WTC11 (cell line): ENCODE measurements around the gene ROCK1. TPM values are rescaled to one million over a fixed set of nuclear protein-coding genes. Genes with fewer than 3 reads are reported as not detected.

Experiments used
- ATAC-seq: fragments of 200-7000 bp; cut with Tn5 transposase; 2 replicates; pipeline ENCODE4 v1.10.0; 2021; ENCODE audit warnings: mild to moderate bottlenecking, moderate library complexity
- Bru-seq: library from RNA; stranded (reverse); fragments of 400-500 nt; gene quantifications from one replicate; lab custom pipeline; 2021; lab: Mats Ljungman, UMichigan
- CTCF ChIA-PET: fragments of 300-600 bp; sonication (Branson Sonifier 250); formaldehyde crosslinking; loops from one replicate; lab custom pipeline; 2021; ENCODE audit warnings: antibody characterized with exemption; lab: Charles Lee
- POLR2A ChIA-PET: fragments of 350-600 bp; sonication (Branson Sonifier 250); formaldehyde crosslinking; loops from one replicate; lab custom pipeline; 2021; ENCODE audit warnings: antibody characterized with exemption; lab: Charles Lee
- DNase-seq: peaks from one replicate; pipeline ENCODE4 v3.0.0; 2021; ENCODE audit warnings: low spot score
- H3K27ac Mint-ChIP-seq: 2 replicates; pipeline ENCODE4 v1.8.0; 2021; ENCODE audit warnings: mixed read lengths
- H3K27me3 Mint-ChIP-seq: 2 replicates; pipeline ENCODE4 v1.8.0; 2021; ENCODE audit warnings: low read depth, mild to moderate bottlenecking, moderate library complexity, mixed read lengths
- H3K36me3 Mint-ChIP-seq: 2 replicates; pipeline ENCODE4 v1.8.0; 2021; ENCODE audit warnings: mixed read lengths
- H3K4me1 Mint-ChIP-seq: 2 replicates; pipeline ENCODE4 v1.8.0; 2022; ENCODE audit warnings: mixed read lengths
- H3K4me3 Mint-ChIP-seq: 2 replicates; pipeline ENCODE4 v1.8.0; 2021; ENCODE audit warnings: mild to moderate bottlenecking, moderate library complexity, mixed read lengths
- H3K9me3 Mint-ChIP-seq: 2 replicates; pipeline ENCODE4 v1.8.0; 2021; ENCODE audit warnings: mixed read lengths
- ATF3 ChIP-seq: sonication (generic); formaldehyde crosslinking; conservative IDR thresholded peaks from 2 replicates; pipeline ENCODE4 v1.8.1; 2022; ENCODE audit warnings: mild to moderate bottlenecking, missing genetic modification reagents
- EMX1 ChIP-seq: fragments of 250-450 bp; sonication (Bioruptor Pico); IDR thresholded peaks from 2 replicates; pipeline ENCODE4 v1.8.0; 2021; ENCODE audit warnings: mild to moderate bottlenecking
- FOXP1 ChIP-seq: sonication (generic); formaldehyde crosslinking; IDR thresholded peaks from 2 replicates; pipeline ENCODE4 v1.8.0; 2022; ENCODE audit warnings: missing genetic modification reagents, mild to moderate bottlenecking, moderate library complexity, borderline replicate concordance
- FOXP4 ChIP-seq: sonication (generic); formaldehyde crosslinking; IDR thresholded peaks from 2 replicates; pipeline ENCODE4 v1.8.0; 2022; ENCODE audit warnings: mild to moderate bottlenecking, missing genetic modification reagents
- GABPB1 ChIP-seq: sonication (generic); formaldehyde crosslinking; IDR thresholded peaks from 2 replicates; pipeline ENCODE4 v1.8.1; 2023; ENCODE audit warnings: mild to moderate bottlenecking, missing genetic modification reagents
- HMGXB4 ChIP-seq: sonication (generic); formaldehyde crosslinking; IDR thresholded peaks from 2 replicates; pipeline ENCODE4 v1.8.1; 2023; ENCODE audit warnings: mild to moderate bottlenecking, moderate library complexity, missing genetic modification reagents
- KAT7 ChIP-seq: sonication (generic); formaldehyde crosslinking; IDR thresholded peaks from 2 replicates; pipeline ENCODE4 v1.8.1; 2023; ENCODE audit warnings: missing genetic modification reagents, mild to moderate bottlenecking, borderline replicate concordance
- NFE2L1 ChIP-seq: sonication (generic); formaldehyde crosslinking; IDR thresholded peaks from 2 replicates; pipeline ENCODE4 v1.8.1; 2023; ENCODE audit warnings: missing genetic modification reagents
- NFYB ChIP-seq: sonication (generic); formaldehyde crosslinking; conservative IDR thresholded peaks from 2 replicates; pipeline ENCODE4 v1.8.0; 2022; ENCODE audit warnings: low read depth, missing genetic modification reagents
- RELA ChIP-seq: sonication (generic); formaldehyde crosslinking; IDR thresholded peaks from 2 replicates; pipeline ENCODE4 v1.8.1; 2022; ENCODE audit warnings: missing genetic modification reagents, mild to moderate bottlenecking, borderline replicate concordance
- SOX15 ChIP-seq: fragments of 250-450 bp; sonication (Bioruptor Pico); IDR thresholded peaks from 2 replicates; pipeline ENCODE4 v1.9.0; 2021; ENCODE audit warnings: mild to moderate bottlenecking
- SP1 ChIP-seq: sonication (generic); formaldehyde crosslinking; conservative IDR thresholded peaks from 2 replicates; pipeline ENCODE4 v1.8.1; 2022; ENCODE audit warnings: missing genetic modification reagents
- TP53 ChIP-seq: sonication (generic); formaldehyde crosslinking; IDR thresholded peaks from 2 replicates; pipeline ENCODE4 v1.8.1; 2023; ENCODE audit warnings: mild to moderate bottlenecking, missing genetic modification reagents
- USF2 ChIP-seq: sonication (generic); formaldehyde crosslinking; IDR thresholded peaks from 2 replicates; pipeline ENCODE4 v1.8.1; 2023; ENCODE audit warnings: mild to moderate bottlenecking, missing genetic modification reagents, moderate library complexity
- ZNF219 ChIP-seq: sonication (generic); formaldehyde crosslinking; IDR thresholded peaks from 2 replicates; pipeline ENCODE4 v1.8.0; 2023; ENCODE audit warnings: missing genetic modification reagents, mild to moderate bottlenecking, borderline replicate concordance
- ZNF232 ChIP-seq: sonication (generic); formaldehyde crosslinking; IDR thresholded peaks from 2 replicates; pipeline ENCODE4 v1.8.0; 2022; ENCODE audit warnings: mild to moderate bottlenecking, missing genetic modification reagents
- ZNF263 ChIP-seq: sonication (generic); formaldehyde crosslinking; IDR thresholded peaks from 2 replicates; pipeline ENCODE4 v1.8.1; 2022; ENCODE audit warnings: low read depth, mild to moderate bottlenecking, moderate library complexity, missing genetic modification reagents
- ZNF317 ChIP-seq: sonication (generic); formaldehyde crosslinking; IDR thresholded peaks from 2 replicates; pipeline ENCODE4 v1.8.1; 2023; ENCODE audit warnings: low read depth, mild to moderate bottlenecking, moderate library complexity, missing genetic modification reagents, borderline replicate concordance
- long read RNA-seq, 3 experiments: library from RNA in 1 of 3; library from capped mRNA in 1 of 3; library from polyadenylated mRNA in 1 of 3; unstranded in 2 of 3; stranded (forward) in 1 of 3; transcript quantifications; one replicate each; pipeline ENCODE4 v2.0.0, GENCODE V29; 2021
- total RNA-seq: library from RNA; stranded (reverse); gene quantifications from 3 replicates; pipeline ENCODE4 v1.2.3, GENCODE V29; 2021

The ROCK1 gene
- total RNA-seq (36.1 to 42.2 TPM (median 39.3 TPM) in 3 replicates), Bru-seq, nascent RNA (percentile 81 among the genes with signal in this experiment)
- long read RNA-seq, experiment 1, full-length matches to known transcripts, result 80 of 154 reads
- long read RNA-seq, experiment 1, partial matches to known transcripts, result 56 of 154 reads
- long read RNA-seq, experiment 1, other reads (novel, unspliced or antisense), result 18 of 154 reads
- long read RNA-seq, experiment 2, full-length matches to known transcripts, result 8 of 52 reads
- long read RNA-seq, experiment 2, partial matches to known transcripts, result 19 of 52 reads
- long read RNA-seq, experiment 2, other reads (novel, unspliced or antisense), result 25 of 52 reads
- long read RNA-seq, experiment 3, partial matches to known transcripts, result 1 of 1 reads
- long read RNA-seq, experiment 3, other reads (novel, unspliced or antisense), result 0 of 1 reads

- no peak within 1 kb of the TSS; the same call in 1 of the 2 replicates for H3K4me3 Mint-ChIP-seq
- H3K36me3 Mint-ChIP-seq, result no peaks in the 10 kb centered on the region; the same call in 1 of the 2 replicates
- peak within 1 kb of the TSS; percentile 96 for H3K27ac Mint-ChIP-seq
- ChIA-PET POLR2A (interaction anchor here (0.5 to 1.4 kb wide), 5 partner anchors 13 to 489 kb away, joined by 3 to 4 read pairs (median 3); partner anchors contain the start of gene ESCO1), CTCF (interaction anchor here (0.6 to 1.2 kb wide), 5 partner anchors 34 to 489 kb away, joined by 3 to 5 read pairs (median 4); partner anchors contain the start of gene ESCO1)
- DNase-seq (peak; percentile 98), ATAC-seq (peak; percentile 98)
- H3K27me3 Mint-ChIP-seq, result peaks cover 16% of the 10 kb centered on the region
- TF ChIP-seq TP53 (CRISPR knock-in tag), result 0 out of 2 replicates have a peak, but pooled peaks have one; percentile 37
- no peak for TF ChIP-seq ZNF263 (CRISPR knock-in tag)
- peak; percentile 35; the same call in 1 of the 2 replicates for TF ChIP-seq FOXP1 (CRISPR knock-in tag)
- TF ChIP-seq ATF3 (CRISPR knock-in tag), result no peak
- TF ChIP-seq GABPB1 (CRISPR knock-in tag), result 0 out of 2 replicates have a peak, but pooled peaks have one; percentile 33
- TF ChIP-seq FOXP4 (CRISPR knock-in tag), result peak; percentile 5; the same call in 1 of the 2 replicates
- TF ChIP-seq RELA (CRISPR knock-in tag), result 0 out of 2 replicates have a peak, but pooled peaks have one; percentile 56
- TF ChIP-seq KAT7 (CRISPR knock-in tag), result peak; percentile 88; the same call in 1 of the 2 replicates
- no peaks in the 10 kb centered on the region for H3K9me3 Mint-ChIP-seq
- peaks cover 16% of the 10 kb centered on the region for H3K4me1 Mint-ChIP-seq
Measured at GRCh38 chr18:21111346-21112139, at the start of gene ROCK1. Gene ROCK1, minus strand, starts transcription at chr18:21111813. Its CDS starts 903 bp downstream, at chr18:21110910.

GRCh38 chr18:21155443-21155842 lies 43.8 kb upstream of the ROCK1 start:
- ChIA-PET POLR2A (no interaction called here), CTCF (interaction anchor here (1.2 kb wide), 1 partner anchor 24 kb away, joined by 3 read pairs; no protein-coding TSS in a partner anchor)
- Mint-ChIP-seq H3K27ac (no peak overlapping the region), H3K27me3 (no peaks in the 10 kb centered on the region; the same call in 1 of the 2 replicates), H3K4me1 (no peaks in the 10 kb centered on the region), H3K9me3 (peaks cover 13% of the 10 kb centered on the region), H3K36me3 (no peaks in the 10 kb centered on the region), H3K4me3 (no peak overlapping the region)
- no peak for ATAC-seq
- TF ChIP-seq HMGXB4 (CRISPR knock-in tag) (no peak), ZNF317 (CRISPR knock-in tag) (no peak), SOX15 (CRISPR knock-in tag) (no peak), ZNF232 (CRISPR knock-in tag) (no peak), NFE2L1 (CRISPR knock-in tag) (no peak), USF2 (CRISPR knock-in tag) (no peak), ZNF219 (CRISPR knock-in tag) (no peak), SP1 (CRISPR knock-in tag) (no peak), EMX1 (no peak), NFYB (CRISPR knock-in tag) (no peak), RELA (CRISPR knock-in tag) (no peak)
- DNase-seq, result no peak
